ENCODE data around the gene TAF13.

TAF13 gene

DNA sequence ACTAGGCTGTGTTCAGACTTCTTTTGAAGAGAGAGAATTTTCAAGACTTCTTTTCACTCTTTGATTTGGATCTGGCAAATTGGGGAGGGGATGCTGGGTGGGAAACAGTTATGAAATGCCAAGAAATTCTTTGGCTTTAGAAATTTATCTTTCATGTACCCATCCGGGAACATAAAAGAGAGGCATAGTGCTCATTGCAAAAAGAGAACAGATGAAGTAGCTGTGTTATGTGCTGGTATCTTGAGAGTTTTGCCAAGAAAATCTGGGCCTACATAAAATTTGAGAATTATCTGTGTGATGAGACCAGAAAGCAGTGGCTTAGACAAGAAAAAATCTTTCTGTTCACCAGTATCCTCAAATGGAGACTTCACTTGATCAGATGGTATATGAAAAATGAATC, 19.1 kb upstream of the TAF13 start:
- DNase-seq, result no peak
- in situ Hi-C loops (cut with MboI; ENCODE audit: low pct_unique_long_range_greater_than_20kb, low sequenced_read_pairs), result no loop called here

DNA sequence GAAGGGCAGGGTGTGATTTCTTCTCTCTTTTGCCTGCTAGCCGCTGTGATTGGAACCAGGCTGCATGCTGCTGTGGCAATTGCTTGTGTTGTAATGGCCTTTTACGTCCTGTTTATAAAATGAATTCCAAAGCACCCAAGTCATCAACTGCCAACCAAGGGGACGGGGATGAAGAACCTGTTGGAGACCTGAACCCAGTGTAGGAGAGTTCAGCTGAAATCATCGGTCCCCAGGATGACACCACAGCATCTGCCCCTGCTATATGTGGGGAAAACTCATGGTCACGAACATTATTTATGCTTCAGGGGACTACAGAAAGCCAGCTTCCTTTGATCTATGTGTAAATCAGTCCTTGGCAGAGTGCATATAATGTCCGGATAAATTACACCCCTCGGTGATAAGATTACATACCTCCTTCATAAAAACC, 18.6 kb upstream of the TAF13 start:
- in situ Hi-C loops (cut with MboI; ENCODE audit: low pct_unique_long_range_greater_than_20kb, low sequenced_read_pairs), result no loop called here
- DNase-seq, result no peak

DNA sequence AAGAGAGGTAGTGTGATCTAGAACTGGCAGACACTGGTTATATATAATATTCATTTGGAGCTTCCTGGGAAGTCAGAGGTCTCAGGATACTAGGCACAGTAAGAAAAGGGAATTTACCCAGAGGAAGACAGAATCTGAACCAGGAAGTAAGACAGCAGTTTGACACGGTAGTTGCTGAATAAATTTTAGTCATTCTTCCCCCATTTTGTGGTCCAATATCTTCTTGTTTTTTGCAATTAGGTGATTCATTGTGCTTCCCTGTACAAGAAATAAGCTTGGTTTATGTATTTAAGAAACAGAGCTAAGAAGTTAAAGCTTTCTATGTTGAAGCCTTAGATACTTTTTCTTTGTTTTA, 16.0 kb upstream of the TAF13 start:
- in situ Hi-C loops (cut with MboI; ENCODE audit: low pct_unique_long_range_greater_than_20kb, low sequenced_read_pairs), result no loop called here
- no peak for DNase-seq

DNA sequence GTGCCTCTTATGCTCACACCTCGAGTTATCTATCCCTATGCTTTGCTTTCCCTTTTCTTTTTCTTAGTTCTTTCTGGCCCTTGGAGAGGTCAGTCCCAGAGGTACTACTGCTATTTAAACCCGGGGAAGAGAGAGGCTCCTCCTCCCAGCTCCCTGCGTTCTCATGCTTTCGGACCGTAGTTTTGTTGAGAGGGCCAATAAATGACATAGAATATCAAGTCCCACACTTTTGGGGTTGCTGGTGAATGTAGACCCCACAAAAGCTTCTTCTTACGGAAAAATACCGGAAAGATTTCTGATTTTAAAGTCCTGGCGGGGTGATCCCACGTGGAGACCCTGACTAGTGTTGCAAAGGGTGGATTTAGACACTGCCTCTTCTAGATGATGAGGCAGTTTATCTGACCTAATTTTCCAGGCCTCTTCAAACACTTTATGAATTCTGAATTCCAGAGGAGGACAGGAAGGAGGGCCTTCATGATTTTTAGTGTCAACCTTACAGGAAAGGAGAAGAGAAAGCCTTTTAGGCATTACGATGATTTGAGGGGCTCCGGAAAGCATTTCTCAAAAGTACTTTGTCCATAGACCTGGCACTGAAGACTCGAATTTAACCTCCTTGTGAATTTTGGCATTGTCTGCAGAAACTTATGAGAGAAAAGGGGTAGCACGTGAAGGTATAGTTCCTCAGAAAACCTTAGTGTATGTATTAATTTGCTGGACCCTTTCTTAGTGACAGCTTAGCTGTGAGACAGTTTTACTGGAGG, 15.5 kb upstream of the TAF13 start:
- peak; percentile 71 for DNase-seq
- in situ Hi-C loops (cut with MboI; ENCODE audit: low pct_unique_long_range_greater_than_20kb, low sequenced_read_pairs), result no loop called here

DNA sequence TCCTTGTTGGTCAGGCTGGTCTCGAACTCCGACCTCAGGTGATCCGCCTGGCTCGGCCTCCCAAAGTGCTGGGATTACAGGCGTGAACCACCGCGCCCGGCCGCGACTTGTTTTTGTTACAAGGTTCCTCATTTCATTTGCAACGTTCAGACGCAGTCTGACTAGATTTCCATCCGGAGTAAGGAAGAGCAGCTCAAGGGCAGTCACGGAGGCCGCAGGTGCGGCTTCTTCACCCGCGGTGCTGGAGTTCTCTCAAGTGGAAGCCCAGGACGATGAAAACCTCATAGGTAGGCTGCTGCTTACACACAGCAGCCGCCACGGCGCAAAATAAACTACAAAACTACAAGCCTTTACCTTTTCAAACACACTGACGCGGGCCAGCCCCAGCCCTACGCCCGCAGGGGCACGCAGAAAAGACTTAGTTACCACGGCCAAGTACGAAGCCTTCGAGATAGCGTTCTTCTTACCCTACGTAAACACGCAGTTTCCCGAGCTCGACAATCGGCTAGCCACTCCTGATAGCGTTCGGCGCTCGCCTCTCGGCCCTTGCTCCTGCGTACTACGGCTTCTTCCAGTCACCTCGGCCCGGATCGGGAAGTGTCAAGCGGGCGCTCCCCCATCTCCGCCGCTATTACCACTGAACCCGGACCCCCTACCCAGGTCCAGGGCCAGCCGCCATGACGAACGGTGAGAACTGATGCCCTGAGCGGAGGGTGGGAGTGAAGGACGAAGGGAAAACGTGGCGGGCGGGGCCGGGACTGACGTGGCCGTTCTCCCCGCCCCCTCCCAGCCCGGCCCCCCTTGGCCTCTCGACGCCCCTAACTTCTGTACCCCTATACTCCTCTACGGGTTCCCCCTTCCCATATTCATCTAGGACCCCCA, 14.6 kb upstream of the TAF13 start, which contains the start of gene TMEM167B:
Gene TMEM167B, plus strand, starts transcription at position 569 of the 882 bp plus-strand sequence. Its CDS starts 109 bp downstream, at position 678.
- DNase-seq, result peak; percentile 92
- in situ Hi-C loops (cut with MboI; ENCODE audit: low pct_unique_long_range_greater_than_20kb, low sequenced_read_pairs), result no loop called here

DNA sequence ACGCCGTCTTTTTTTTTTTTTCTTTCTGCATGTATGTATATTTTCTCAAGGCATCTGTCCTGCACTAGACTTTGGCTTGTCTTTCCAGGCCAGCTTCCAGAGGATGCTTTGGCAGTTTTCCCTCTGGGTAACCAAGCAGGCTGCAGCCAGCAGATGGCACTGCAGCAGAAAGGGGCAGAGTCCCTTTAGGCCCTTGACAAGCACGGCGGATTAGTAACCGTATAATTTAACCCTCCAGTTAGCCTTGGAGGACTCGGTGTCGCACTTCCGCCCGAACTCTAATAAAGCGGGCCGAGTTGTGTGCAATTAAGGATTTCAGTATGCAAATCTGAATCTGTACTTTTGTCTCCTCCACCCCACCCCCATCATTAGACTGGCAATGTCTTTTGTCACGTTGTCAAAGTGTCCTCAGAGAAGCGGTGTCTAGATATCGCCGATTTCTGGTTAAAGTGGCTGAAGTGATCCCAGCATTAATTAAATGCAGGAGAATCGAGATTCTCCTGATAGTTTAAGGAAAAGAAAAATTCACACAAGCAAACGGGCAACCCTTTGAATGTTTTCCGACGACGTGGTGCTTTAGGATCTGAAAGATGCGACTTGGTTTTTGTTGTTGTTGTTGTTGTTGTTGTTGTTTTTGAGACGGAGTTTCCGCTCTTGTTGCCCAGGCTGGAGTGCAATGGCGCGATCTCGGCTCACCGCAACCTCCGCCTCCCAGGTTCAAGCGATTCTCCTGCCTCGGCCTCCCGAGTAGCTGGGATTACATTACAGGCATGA, 13.6 kb upstream of the TAF13 start:
- in situ Hi-C loops (cut with MboI; ENCODE audit: low pct_unique_long_range_greater_than_20kb, low sequenced_read_pairs), result no loop called here
- peak; percentile 45 for DNase-seq

DNA sequence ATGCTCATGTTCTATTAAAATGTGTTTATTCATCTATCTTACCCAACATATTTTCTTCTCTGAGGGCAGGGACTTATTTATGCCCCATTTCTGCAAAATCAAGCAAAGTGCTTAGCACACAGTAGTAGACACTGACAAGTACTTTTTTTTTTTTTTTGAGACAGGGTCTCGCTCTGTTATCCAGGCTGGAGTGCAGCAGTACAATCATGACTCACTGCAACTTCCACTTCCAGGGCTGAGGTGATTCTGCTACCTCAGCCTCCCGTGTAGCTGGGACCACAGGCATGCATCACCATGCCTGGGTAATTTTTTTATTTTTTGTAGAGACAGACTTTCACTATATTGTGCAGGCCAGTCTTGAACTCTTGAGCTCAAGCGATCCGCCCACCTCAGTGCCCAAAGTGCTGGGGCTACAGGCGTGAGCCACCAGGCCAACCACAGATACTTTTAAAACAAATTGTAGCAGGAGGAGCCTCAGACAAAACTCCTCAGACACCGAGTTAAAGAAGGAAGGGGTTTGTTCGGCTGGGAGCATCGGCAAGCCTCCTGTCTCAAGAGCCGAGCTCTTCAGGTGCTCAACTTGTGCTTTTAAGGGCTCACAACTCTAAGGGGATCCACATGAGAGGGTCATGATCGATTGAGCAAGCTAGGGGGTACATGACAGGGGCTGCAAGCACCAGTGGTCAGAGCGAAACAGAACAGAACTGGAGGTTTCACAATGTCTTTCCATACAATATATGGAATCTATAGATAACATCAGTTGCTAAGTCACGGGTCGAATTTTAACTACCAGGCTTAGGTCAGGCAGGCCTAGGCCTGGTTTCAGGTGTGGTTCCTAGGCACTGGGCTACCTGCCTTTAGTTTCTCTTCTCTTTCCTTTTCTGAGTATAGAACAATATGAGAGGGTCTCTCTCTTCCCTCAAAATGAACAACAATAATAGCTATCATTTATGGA, 9.0 kb upstream of the TAF13 start:
- no peak for DNase-seq
- in situ Hi-C loops (cut with MboI; ENCODE audit: low pct_unique_long_range_greater_than_20kb, low sequenced_read_pairs), result no loop called here

DNA sequence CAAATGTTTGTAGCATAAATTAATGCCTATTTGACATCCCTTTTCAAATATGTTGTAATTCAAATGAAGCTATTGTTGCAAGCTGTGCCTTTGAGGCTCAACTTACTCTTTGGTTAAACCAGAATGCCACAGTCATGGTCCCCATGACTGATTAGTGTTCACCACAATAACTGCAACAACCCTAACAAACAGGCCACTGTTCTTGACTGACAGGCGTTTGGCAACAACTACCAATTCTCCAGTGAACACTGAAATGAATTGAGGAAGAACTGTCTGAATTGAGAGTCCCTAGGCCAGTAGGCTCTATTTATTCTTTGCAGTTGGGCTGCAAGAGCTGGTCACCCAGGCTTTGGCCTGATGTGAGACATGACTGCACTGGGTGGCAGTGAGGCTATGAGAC, 8.1 kb upstream of the TAF13 start:
- DNase-seq, result no peak
- in situ Hi-C loops (cut with MboI; ENCODE audit: low pct_unique_long_range_greater_than_20kb, low sequenced_read_pairs), result no loop called here

DNA sequence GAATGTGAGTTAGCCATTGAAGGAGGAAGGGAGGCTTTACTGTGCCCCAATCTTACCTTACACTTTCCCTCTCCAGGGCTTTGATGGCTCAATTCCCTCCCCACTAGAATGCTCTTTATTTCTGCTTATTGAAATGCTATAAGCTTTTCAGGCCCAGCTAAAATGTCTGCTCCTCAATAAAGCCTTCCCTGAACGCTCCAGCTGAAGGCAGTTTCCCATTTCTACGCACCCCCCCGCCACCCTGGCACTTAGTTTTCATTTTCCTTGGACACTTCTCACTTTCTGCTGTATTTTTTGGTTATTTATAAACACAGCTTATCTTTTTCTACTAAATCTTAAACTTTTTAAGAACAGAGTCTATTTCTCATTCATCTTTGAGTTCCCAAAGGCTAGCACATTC, 7.7 kb upstream of the TAF13 start:
- no peak for DNase-seq
- in situ Hi-C loops (cut with MboI; ENCODE audit: low pct_unique_long_range_greater_than_20kb, low sequenced_read_pairs), result no loop called here

DNA sequence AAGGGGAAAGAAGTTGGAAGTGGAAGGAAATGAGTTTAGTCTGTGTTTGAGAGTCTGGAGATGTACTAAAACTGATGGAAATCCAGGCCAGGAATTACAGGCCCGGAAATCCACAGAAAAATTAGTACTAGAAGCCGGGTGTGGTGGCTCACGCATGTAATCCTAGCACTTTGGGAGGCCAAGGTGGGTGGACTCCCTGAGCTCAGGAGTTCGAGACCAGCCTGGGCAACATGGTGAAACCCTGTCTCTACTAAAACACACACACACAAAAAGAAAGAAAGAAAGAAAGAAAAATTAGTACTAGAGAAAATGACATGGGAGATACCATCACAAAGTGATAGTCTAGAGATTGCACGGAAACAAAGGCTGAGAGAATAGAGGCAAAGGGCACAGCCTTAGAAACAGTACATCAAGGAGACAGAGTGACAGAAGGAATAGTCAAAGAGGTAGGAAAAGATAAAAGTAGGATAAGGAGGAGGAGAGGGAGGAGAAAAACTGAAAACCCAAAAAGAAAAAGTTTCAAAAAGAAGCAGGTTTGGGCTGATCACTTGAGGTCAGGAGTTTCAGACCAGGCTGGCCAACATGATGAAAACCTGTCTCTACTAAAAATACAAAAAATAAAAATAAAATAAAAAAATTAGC, 4.8 kb upstream of the TAF13 start:
- in situ Hi-C loops (cut with MboI; ENCODE audit: low pct_unique_long_range_greater_than_20kb, low sequenced_read_pairs), result no loop called here
- no peak for DNase-seq

DNA sequence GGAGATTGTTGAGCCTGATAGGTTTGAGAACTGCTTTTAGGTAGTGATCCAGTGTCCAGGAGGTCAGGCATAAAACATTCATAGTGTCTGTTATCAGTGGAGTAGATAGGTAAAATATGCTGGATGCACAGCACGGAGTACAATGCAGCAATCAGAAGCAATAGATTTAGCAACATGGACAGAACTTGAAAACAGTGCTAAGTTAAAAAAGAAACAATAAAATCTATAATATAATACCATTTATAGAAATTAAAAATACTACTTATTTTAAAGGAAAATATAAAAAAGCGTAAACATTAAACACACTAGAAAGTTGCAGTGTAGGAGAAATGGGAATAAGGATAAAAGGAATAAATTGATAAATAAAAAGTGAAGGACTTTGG, 3.4 kb upstream of the TAF13 start:
- DNase-seq, result no peak
- in situ Hi-C loops (cut with MboI; ENCODE audit: low pct_unique_long_range_greater_than_20kb, low sequenced_read_pairs), result no loop called here

DNA sequence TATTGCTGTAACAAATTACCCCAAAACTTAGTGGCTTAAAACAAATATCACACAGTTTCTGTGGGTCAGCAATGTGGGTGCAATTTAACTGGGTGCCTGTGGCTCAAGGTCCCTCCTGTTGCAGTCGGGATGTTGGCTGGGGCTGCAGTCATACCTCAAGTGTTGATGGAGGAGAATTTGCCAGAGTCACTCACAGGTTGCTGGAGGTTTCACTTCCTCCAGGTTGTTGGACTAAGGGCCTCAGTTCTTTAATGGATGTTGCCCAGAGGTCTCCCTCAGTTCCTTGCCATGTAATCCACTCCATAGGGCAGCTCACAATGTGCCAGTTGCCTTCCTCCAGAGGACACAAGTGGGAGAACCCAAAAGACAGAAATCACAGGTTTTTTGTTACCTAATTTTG, 2.5 kb upstream of the TAF13 start:
- no peak for DNase-seq
- in situ Hi-C loops (cut with MboI; ENCODE audit: low pct_unique_long_range_greater_than_20kb, low sequenced_read_pairs), result no loop called here

DNA sequence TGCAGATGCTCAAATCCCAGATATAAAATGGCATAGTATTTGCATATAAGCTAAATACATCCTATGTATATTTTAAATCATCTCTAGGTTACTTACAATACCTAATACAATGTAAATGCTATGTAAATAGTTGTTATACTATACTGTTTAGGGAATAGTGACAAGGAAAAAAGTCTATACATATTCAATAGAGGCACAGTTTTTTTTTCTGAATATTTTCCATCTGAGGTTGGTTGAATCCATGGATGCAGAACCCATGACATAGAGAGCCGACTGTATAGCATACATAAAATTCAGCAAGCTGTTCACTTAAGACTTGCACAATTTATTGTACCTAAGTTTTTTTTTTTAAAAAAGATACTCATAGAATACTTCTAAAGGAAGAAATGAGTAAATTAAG, 6.5 kb downstream of the TAF13 start:
- no peak for DNase-seq
- in situ Hi-C loops (cut with MboI; ENCODE audit: low pct_unique_long_range_greater_than_20kb, low sequenced_read_pairs), result no loop called here

DNA sequence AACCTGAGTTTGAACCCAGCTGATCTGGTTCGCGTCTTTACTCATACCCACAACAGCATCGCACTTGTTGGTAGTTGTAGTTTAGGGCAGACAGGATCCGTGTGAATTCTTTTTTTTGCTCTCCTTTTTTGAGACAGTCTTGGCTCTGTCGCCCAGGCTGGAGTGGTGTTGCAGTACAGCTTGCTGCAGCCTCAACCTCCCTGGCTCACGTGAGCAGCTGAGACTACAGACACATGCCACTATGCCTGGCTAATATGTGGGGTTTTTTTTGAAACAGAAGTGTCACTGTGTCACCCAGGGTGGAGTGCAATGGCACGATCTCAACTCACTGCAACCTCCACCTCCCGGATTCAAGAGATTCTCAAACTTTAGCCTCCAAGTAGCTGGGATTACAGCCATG, 7.9 kb downstream of the TAF13 start:
- DNase-seq, result no peak
- in situ Hi-C loops (cut with MboI; ENCODE audit: low pct_unique_long_range_greater_than_20kb, low sequenced_read_pairs), result no loop called here

DNA sequence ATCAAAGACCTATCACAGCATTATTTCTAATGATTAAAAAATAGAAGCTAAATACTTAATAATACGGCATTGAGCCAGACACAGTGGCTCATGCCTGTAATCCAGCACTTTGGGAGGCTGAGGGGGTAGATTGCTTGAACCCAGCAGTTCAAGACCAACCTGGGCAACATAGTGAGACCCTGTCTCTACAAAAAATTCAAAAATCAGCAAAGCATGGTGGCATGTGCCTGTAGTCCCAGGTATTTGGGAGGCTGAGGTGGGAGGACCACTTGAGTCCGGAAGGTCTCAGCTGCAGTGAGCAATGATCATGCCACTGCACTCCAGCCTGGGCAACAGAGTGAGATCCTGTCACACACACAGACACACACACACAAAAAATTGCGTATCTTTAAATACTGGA, 10.7 kb downstream of the TAF13 start:
- in situ Hi-C loops (cut with MboI; ENCODE audit: low pct_unique_long_range_greater_than_20kb, low sequenced_read_pairs), result no loop called here
- DNase-seq, result no peak

DNA sequence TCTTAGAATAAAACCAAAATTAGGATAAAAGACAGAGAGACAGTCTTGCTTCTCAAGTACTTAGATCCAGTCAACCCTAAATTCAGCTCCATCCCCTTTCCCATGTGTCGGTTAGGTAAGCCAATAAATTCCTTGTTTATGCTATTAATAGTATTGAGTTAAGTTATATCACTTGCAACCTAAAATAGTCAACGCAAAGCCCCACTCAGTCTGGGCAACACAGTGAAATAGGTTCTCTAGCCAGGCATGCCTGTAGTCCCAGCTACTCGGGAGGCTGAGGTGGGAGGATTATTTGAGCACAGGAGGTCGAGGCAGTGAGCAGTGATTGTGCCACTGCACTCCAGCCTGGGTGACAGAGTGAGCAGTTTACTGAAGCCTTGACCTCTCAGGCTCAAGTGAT, 14.6 kb downstream of the TAF13 start:
- in situ Hi-C loops (cut with MboI; ENCODE audit: low pct_unique_long_range_greater_than_20kb, low sequenced_read_pairs), result no loop called here
- DNase-seq, result no peak

DNA sequence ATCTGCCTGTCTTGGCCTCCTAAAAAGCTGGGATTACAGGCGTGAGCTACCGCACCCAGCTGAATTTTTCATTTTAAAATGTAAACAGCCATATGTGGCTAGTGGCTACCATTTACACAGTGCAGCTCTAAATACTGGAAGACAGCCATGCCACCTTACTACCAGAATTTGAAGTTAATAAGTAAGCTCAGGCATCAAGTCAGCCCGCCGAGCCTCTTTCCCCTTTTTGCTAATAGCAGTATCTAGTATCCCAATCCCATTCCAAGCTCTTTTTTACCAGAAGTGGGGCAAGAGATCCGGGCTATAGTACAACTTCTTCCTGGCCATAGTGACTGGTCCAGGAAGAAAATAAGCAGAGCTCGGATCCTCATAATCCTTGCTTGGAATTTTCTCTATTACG, 15.1 kb downstream of the TAF13 start:
- DNase-seq, result no peak
- in situ Hi-C loops (cut with MboI; ENCODE audit: low pct_unique_long_range_greater_than_20kb, low sequenced_read_pairs), result no loop called here

DNA sequence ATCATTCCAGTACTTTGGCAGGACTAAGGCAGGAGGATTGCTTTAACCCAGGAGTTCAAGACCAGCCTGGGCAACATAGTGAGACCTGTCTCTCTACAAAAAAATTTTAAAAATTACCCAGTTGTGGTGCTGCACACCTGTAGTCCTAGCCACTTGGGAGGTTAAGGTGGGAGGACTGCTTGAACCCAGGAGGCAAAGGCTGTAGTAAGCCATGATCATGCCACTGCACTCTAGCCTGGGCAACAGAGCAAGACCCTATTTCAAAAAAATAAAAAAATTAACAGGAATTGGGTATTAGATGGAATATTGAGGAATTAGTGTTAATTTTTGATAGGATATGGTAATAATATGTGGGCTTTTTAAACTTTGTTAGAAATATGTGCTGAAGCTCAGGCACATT, 16.8 kb downstream of the TAF13 start:
- in situ Hi-C loops (cut with MboI; ENCODE audit: low pct_unique_long_range_greater_than_20kb, low sequenced_read_pairs), result no loop called here
- no peak for DNase-seq

All from KBM-7 (cell line).